Small intestine (tissue), 7 donors: ENCODE results near the gene FSTL1. TPM values are rescaled to one million over a fixed set of nuclear protein-coding genes. Genes with fewer than 3 reads are reported as not detected.

ENCODE experiments used
- DNase-seq, 2 donors: peaks; one replicate each; pipeline versions ENCODE4 v3.0.0 to v3.0.0-alpha.2; 2013
- FAIRE-seq: peaks from 2 replicates; lab custom pipeline; 2012; peaks lifted over from hg19 to GRCh38; lab: Jason Lieb, UNC
- H3K27ac ChIP-seq, 3 donors: one replicate each; pipeline ENCODE4 v1.5.1; 2013; ENCODE audit warnings: low read length in 2 of 3, mild to moderate bottlenecking in 2 of 3, control low read depth in 1 of 3, inconsistent platforms in 1 of 3, low read depth in 1 of 3, moderate library complexity in 1 of 3
- H3K27me3 ChIP-seq, 3 donors: one replicate each; pipeline ENCODE4 v1.6.1; 2013; ENCODE audit warnings: low read length in 3 of 3, inconsistent platforms in 1 of 3; ENCODE audit not compliant: control insufficient read depth in 3 of 3, insufficient read depth in 3 of 3
- H3K36me3 ChIP-seq, 3 donors: one replicate each; pipeline ENCODE4 v1.6.1; 2013; ENCODE audit warnings: low read length in 3 of 3, inconsistent platforms in 1 of 3, low read depth in 1 of 3, mild to moderate bottlenecking in 1 of 3, moderate library complexity in 1 of 3; ENCODE audit not compliant: control insufficient read depth in 3 of 3, insufficient read depth in 2 of 3
- H3K4me1 ChIP-seq, 3 donors: one replicate each; pipeline ENCODE4 v1.6.1; 2013; ENCODE audit warnings: low read length in 2 of 3, inconsistent platforms in 1 of 3, low read depth in 1 of 3, mild to moderate bottlenecking in 1 of 3, moderate library complexity in 1 of 3; ENCODE audit not compliant: control insufficient read depth in 3 of 3, insufficient read depth in 2 of 3
- H3K4me3 ChIP-seq, 3 donors: one replicate each; pipeline ENCODE4 v1.5.1; 2013; ENCODE audit warnings: low read length in 3 of 3, control low read depth in 1 of 3, inconsistent platforms in 1 of 3, low read depth in 1 of 3, mild to moderate bottlenecking in 1 of 3, moderate library complexity in 1 of 3
- H3K9me3 ChIP-seq, 2 donors: one replicate each; pipeline ENCODE4 v1.6.1; 2013; ENCODE audit warnings: low read depth in 1 of 2, low read length in 1 of 2; ENCODE audit not compliant: control insufficient read depth in 2 of 2, insufficient read depth in 1 of 2
- WGBS, 3 donors: extraction: QIAGEN DNeasy Blood & Tissue Kit; methylation state at CpG; one replicate each; pipeline ENCODE4 v1.1.7; 2013; 5-methylcytosine and 5-hydroxymethylcytosine counted together
- polyA plus RNA-seq, 4 donors: library from polyadenylated mRNA; stranded (reverse) in 3 of 4; unstranded in 1 of 4; fragments of 200-250 nt in 3 of 4; fragments of 120-200 nt in 1 of 4; gene quantifications; one replicate each; pipeline versions ENCODE4 v1.2.1 to v1.2.3, GENCODE V29; 2013
- donor health status: healthy with polysubstance abuse.
- donor health status: control.
- donor health status: control.
- donor health status: Bipolar disorder and iron deficiency.
- donor health status: healthy.

Gene FSTL1
- polyA plus RNA-seq, 4 donors, result 1.3 to 95.5 (median 46.4) TPM

GRCh38 chr3:120451272-120451761, 525 bp upstream of the FSTL1 start:
- WGBS, 3 donors, result 20 to 27% (median 22%) methylated on average over 28 to 35 of the region's 35 CpGs
- H3K36me3 ChIP-seq, result no peaks in the 10 kb centered on the region
- no peak for DNase-seq
- FAIRE-seq, result no peak
- no peaks in the 10 kb centered on the region for H3K9me3 ChIP-seq
- H3K4me3 ChIP-seq, result peak overlapping the region; percentile 58 to 70 (median 63)
- peak overlapping the region; percentile 15 to 92 (median 79) for H3K27ac ChIP-seq
- peaks cover 6 to 46% (median 8%) of the 10 kb centered on the region in 3 donors for H3K27me3 ChIP-seq
- H3K4me1 ChIP-seq, result peaks cover 0 to 4% (median 0%) of the 10 kb centered on the region in 3 donors

GRCh38 chr3:120449701-120450599, 842 bp downstream of the FSTL1 start:
- Histone ChIP-seq H3K4me1 (peaks cover 0 to 4% (median 0%) of the 10 kb centered on the region in 3 donors), H3K27ac (peak overlapping the region in 2 of 3 donors; percentile 79 to 92), H3K27me3 (peaks cover 6 to 46% (median 8%) of the 10 kb centered on the region in 3 donors), H3K9me3 (no peaks in the 10 kb centered on the region), H3K36me3 (no peaks in the 10 kb centered on the region), H3K4me3 (peak overlapping the region; percentile 58 to 70 (median 63))
- FAIRE-seq, result no peak
- peak in 1 of 2 donors; percentile 43 for DNase-seq
- 4 to 6% (median 4%) methylated on average over 32 of the region's 32 CpGs for WGBS, 3 donors

- WGBS, 3 donors, result 65 to 80% (median 78%) methylated on average over 6 of the region's 6 CpGs
- H3K4me3 ChIP-seq, result peak overlapping the region in 1 of 3 donors; percentile 63
- H3K4me1 ChIP-seq, result peaks cover 0 to 4% (median 0%) of the 10 kb centered on the region in 3 donors
- peaks cover 6 to 46% (median 8%) of the 10 kb centered on the region in 3 donors for H3K27me3 ChIP-seq
- DNase-seq (no peak), FAIRE-seq (no peak)
- H3K9me3 ChIP-seq, result no peaks in the 10 kb centered on the region
- no peaks in the 10 kb centered on the region for H3K36me3 ChIP-seq
- peak overlapping the region in 2 of 3 donors; percentile 76 to 79 for H3K27ac ChIP-seq
Observed at GRCh38 chr3:120449251-120449650, 1.5 kb downstream of the FSTL1 start.

GRCh38 chr3:120448756-120449155, 2.0 kb downstream of the FSTL1 start:
- Histone ChIP-seq H3K27me3 (peaks cover 6 to 46% (median 8%) of the 10 kb centered on the region in 3 donors), H3K36me3 (no peaks in the 10 kb centered on the region), H3K4me1 (peaks cover 0 to 4% (median 0%) of the 10 kb centered on the region in 3 donors), H3K27ac (peak overlapping the region in 2 of 3 donors; percentile 76 to 79), H3K9me3 (no peaks in the 10 kb centered on the region), H3K4me3 (peak overlapping the region in 1 of 3 donors; percentile 63)
- FAIRE-seq, result no peak
- no peak for DNase-seq
- 62 to 75% (median 63%) methylated on average over 2 of the region's 2 CpGs for WGBS, 3 donors

GRCh38 chr3:120446891-120447668, 3.7 kb downstream of the FSTL1 start:
- Histone ChIP-seq H3K27ac (no peak overlapping the region), H3K4me3 (no peak overlapping the region), H3K36me3 (no peaks in the 10 kb centered on the region), H3K9me3 (no peaks in the 10 kb centered on the region), H3K27me3 (peaks cover 6 to 38% (median 8%) of the 10 kb centered on the region in 3 donors), H3K4me1 (peaks cover 0 to 4% (median 0%) of the 10 kb centered on the region in 3 donors)
- FAIRE-seq, result no peak
- DNase-seq, result no peak
- 82 to 100% (median 92%) methylated on average over 1 of the region's 1 CpG for WGBS, 3 donors

- H3K27me3 ChIP-seq, result peaks cover 3 to 25% (median 6%) of the 10 kb centered on the region in 3 donors
Observed at GRCh38 chr3:120445654-120446053, 5.1 kb downstream of the FSTL1 start.

GRCh38 chr3:120443626-120444123, 7.1 kb downstream of the FSTL1 start:
- H3K27me3 ChIP-seq, result peaks cover 2 to 8% (median 2%) of the 10 kb centered on the region in 3 donors
- peaks cover 0 to 5% (median 0%) of the 10 kb centered on the region in 3 donors for H3K4me1 ChIP-seq
- no peak overlapping the region for H3K4me3 ChIP-seq
- 60 to 77% (median 68%) methylated on average over 1 of the region's 1 CpG for WGBS, 3 donors
- no peak overlapping the region for H3K27ac ChIP-seq
- no peaks in the 10 kb centered on the region for H3K9me3 ChIP-seq
- FAIRE-seq (no peak), DNase-seq (no peak)
- peaks cover 0 to 4% (median 0%) of the 10 kb centered on the region in 3 donors for H3K36me3 ChIP-seq

More at GRCh38 chr3:120445654-120446053, 5.1 kb downstream of the FSTL1 start:
- 71 to 77% (median 74%) methylated on average over 5 of the region's 5 CpGs for WGBS, 3 donors
- DNase-seq, result no peak
- Histone ChIP-seq H3K36me3 (no peaks in the 10 kb centered on the region), H3K4me3 (no peak overlapping the region), H3K9me3 (no peaks in the 10 kb centered on the region), H3K27ac (no peak overlapping the region), H3K4me1 (peaks cover 0 to 4% (median 0%) of the 10 kb centered on the region in 3 donors)
- no peak for FAIRE-seq
